Upper lobe of left lung (tissue), 6 donors: ENCODE data around the gene OR13J1. TPM values are rescaled to one million over a fixed set of nuclear protein-coding genes. Genes with fewer than 3 reads are reported as not detected.

Experiments
- ATAC-seq, 2 donors: fragments of 200-7000 bp; cut with Tn5 transposase; one replicate each; pipeline ENCODE4 v1.9.1; 2022; ENCODE audit warnings: mild to moderate bottlenecking in 2 of 2, moderate library complexity in 2 of 2; ENCODE audit not compliant: low FRiP score in 2 of 2
- DNase-seq, 2 donors: peaks; one replicate each; pipeline ENCODE4 v3.0.0-alpha.2; 2019 to 2020
- H3K27ac ChIP-seq, 4 donors: fragments of 200-600 bp; sonication (generic); one replicate each; pipeline ENCODE4 v1.5.1; 2016 to 2019
- H3K27me3 ChIP-seq, 4 donors: fragments of 200-600 bp; sonication (generic); one replicate each; pipeline ENCODE4 v1.5.1; 2017 to 2019
- H3K36me3 ChIP-seq, 4 donors: fragments of 200-600 bp; sonication (generic); one replicate each; pipeline ENCODE4 v1.5.1; 2016 to 2019
- H3K4me1 ChIP-seq, 4 donors: fragments of 200-600 bp; sonication (generic); one replicate each; pipeline ENCODE4 v1.5.1; 2018 to 2019
- H3K4me3 ChIP-seq, 4 donors: fragments of 200-600 bp; sonication (generic); one replicate each; pipeline ENCODE4 v1.5.1; 2017 to 2019; ENCODE audit warnings: mild to moderate bottlenecking in 2 of 4, moderate library complexity in 1 of 4
- H3K9me3 ChIP-seq, 4 donors: fragments of 200-600 bp; sonication (generic); one replicate each; pipeline ENCODE4 v1.5.1; 2018 to 2019
- CTCF ChIP-seq, 6 experiments: fragments of 450-650 bp in 4 of 6; fragments of 200-600 bp in 2 of 6; sonication (generic) in 2 of 6; IDR thresholded peaks; one replicate each; pipeline ENCODE4 v1.5.1; 2016 to 2019; ENCODE audit warnings: antibody characterized with exemption in 6 of 6
- EP300 ChIP-seq, 4 donors: sonication (generic); formaldehyde crosslinking; IDR thresholded peaks; one replicate each; pipeline ENCODE4 v1.5.1; 2017; ENCODE audit warnings: antibody characterized with exemption in 4 of 4, control low read depth in 2 of 4
- POLR2A ChIP-seq, 4 donors: fragments of 450-650 bp; IDR thresholded peaks; one replicate each; pipeline ENCODE4 v1.5.1; 2016 to 2017; ENCODE audit warnings: antibody characterized with exemption in 4 of 4, mild to moderate bottlenecking in 2 of 4
- POLR2AphosphoS5 ChIP-seq, 2 donors: sonication (generic); formaldehyde crosslinking; IDR thresholded peaks; one replicate each; pipeline ENCODE4 v1.5.1; 2017; ENCODE audit warnings: antibody characterized with exemption in 2 of 2
- total RNA-seq, 6 donors: library from RNA; depleted of rRNA in 4 of 6; stranded (reverse); fragments of >200 nt in 4 of 6; gene quantifications; one replicate each; pipeline versions ENCODE4 v1.1.0 to v1.2.1, GENCODE V29; 2016 to 2021
- donor health status: DM: no; HTN: no; CAD: no; lungs with moderate emphysema.
- donor health status: DM: no; HTN: yes; CAD: no; lungs with severe emphysema.

Gene OR13J1
- total RNA-seq, 6 donors from 2014 or later, result not detected

- DNase-seq, result no peak
- no peak for TF ChIP-seq CTCF (IDR thresholded peaks at IDR 0.05)
- TF ChIP-seq EP300 (IDR thresholded peaks at IDR 0.05), result no peak
- no peak for TF ChIP-seq POLR2AphosphoS5 (IDR thresholded peaks at IDR 0.05)
- TF ChIP-seq POLR2A (IDR thresholded peaks at IDR 0.05), result no peak
- Histone ChIP-seq H3K27ac (no peak overlapping the region), H3K27me3 (no peaks in the 10 kb centered on the region), H3K9me3 (no peaks in the 10 kb centered on the region), H3K4me1 (peaks cover 0 to 4% (median 0%) of the 10 kb centered on the region in 4 donors), H3K4me3 (no peak overlapping the region), H3K36me3 (no peaks in the 10 kb centered on the region)
- no peak for ATAC-seq
Observed at GRCh38 chr9:35822926-35823325, 47.3 kb downstream of the OR13J1 start.

GRCh38 chr9:35820076-35820475, 50.1 kb downstream of the OR13J1 start:
- H3K4me3 ChIP-seq, result no peak overlapping the region
- no peak for ATAC-seq
- no peak for TF ChIP-seq CTCF (IDR thresholded peaks at IDR 0.05)
- no peak for TF ChIP-seq POLR2AphosphoS5 (IDR thresholded peaks at IDR 0.05)
- no peak for TF ChIP-seq EP300 (IDR thresholded peaks at IDR 0.05)
- TF ChIP-seq POLR2A (IDR thresholded peaks at IDR 0.05), result no peak
- H3K4me1 ChIP-seq, result no peaks in the 10 kb centered on the region
- H3K27ac ChIP-seq, result no peak overlapping the region
- H3K36me3 ChIP-seq, result no peaks in the 10 kb centered on the region
- H3K9me3 ChIP-seq, result no peaks in the 10 kb centered on the region
- no peak for DNase-seq
- H3K27me3 ChIP-seq, result no peaks in the 10 kb centered on the region

Other genes starting within 250 kb of the OR13J1 start
- 1 to 10 TPM in 5 of 6 donors, not detected in 1; 1.1 to 3.1 (median 1.8) TPM for gene SIT1, start 219.5 kb downstream of the OR13J1 start, total RNA-seq
- over 10,000 TPM in 2 of 6 donors, 1,000 to 10,000 TPM in 3, 100 to 1,000 TPM in 1; 886 to 22,003 (median 3,451) TPM for gene RMRP, start 212.4 kb downstream of the OR13J1 start, total RNA-seq
- 10 to 100 TPM; 17.8 to 49.4 (median 35.1) TPM for gene CCDC107, start 212.1 kb downstream of the OR13J1 start, total RNA-seq
- gene ARHGEF39, start 205.2 kb downstream of the OR13J1 start, total RNA-seq, result 1 to 10 TPM in 2 of 6 donors, under 1 TPM in 3, not detected in 1; 0.30 to 1.1 (median 0.37) TPM
- gene CA9, start 196.5 kb downstream of the OR13J1 start, total RNA-seq, result under 1 TPM in 2 of 6 donors, not detected in 4; 0.14 to 0.24 TPM
- 100 to 1,000 TPM in 5 of 6 donors, 10 to 100 TPM in 1; 89.3 to 265 (median 214) TPM for gene TPM2, start 180.5 kb downstream of the OR13J1 start, total RNA-seq
- gene TLN1, start 138.2 kb downstream of the OR13J1 start, total RNA-seq, result 100 to 1,000 TPM; 237 to 557 (median 325) TPM
- 10 to 100 TPM; 27.2 to 61.3 (median 33.5) TPM for gene CREB3, start 137.7 kb downstream of the OR13J1 start, total RNA-seq
- 100 to 1,000 TPM in 1 of 6 donors, 10 to 100 TPM in 5; 60.4 to 189 (median 77.0) TPM for gene GBA2, start 121.2 kb downstream of the OR13J1 start, total RNA-seq
- 10 to 100 TPM; 20.1 to 34.4 (median 23.5) TPM for gene RGP1, start 121.1 kb downstream of the OR13J1 start, total RNA-seq
- 1 to 10 TPM in 2 of 6 donors, not detected in 4; 1.1 to 2.8 TPM for gene MSMP, start 116.1 kb downstream of the OR13J1 start, total RNA-seq
- gene NPR2, start 78.8 kb downstream of the OR13J1 start, total RNA-seq, result 10 to 100 TPM in 4 of 6 donors, 1 to 10 TPM in 2; 8.3 to 46.1 (median 13.1) TPM
- gene SPAG8, start 58.1 kb downstream of the OR13J1 start, total RNA-seq, result 10 to 100 TPM in 3 of 6 donors, 1 to 10 TPM in 3; 2.5 to 43.0 (median 13.3) TPM
- 10 to 100 TPM; 15.7 to 57.9 (median 42.2) TPM for gene HINT2, start 55.4 kb downstream of the OR13J1 start, total RNA-seq
- under 1 TPM in 2 of 6 donors, not detected in 4; 0.10 to 0.15 TPM for gene FAM221B, start 41.7 kb downstream of the OR13J1 start, total RNA-seq
- gene TMEM8B, start 41.2 kb downstream of the OR13J1 start, total RNA-seq, result 10 to 100 TPM in 3 of 6 donors, 1 to 10 TPM in 3; 6.5 to 21.0 (median 10.0) TPM
- 10 to 100 TPM in 4 of 6 donors, 1 to 10 TPM in 2; 2.1 to 19.1 (median 10.6) TPM for gene HRCT1, start 35.8 kb upstream of the OR13J1 start, total RNA-seq
- gene SPAAR, start 39.1 kb upstream of the OR13J1 start, total RNA-seq, result 10 to 100 TPM in 3 of 6 donors, 1 to 10 TPM in 3; 3.3 to 19.9 (median 8.5) TPM
- gene OR2S2, start 87.8 kb upstream of the OR13J1 start, total RNA-seq, result not detected
- 10 to 100 TPM in 4 of 6 donors, 1 to 10 TPM in 2; 8.4 to 17.6 (median 11.0) TPM for gene RECK, start 166.5 kb upstream of the OR13J1 start, total RNA-seq